Thyroid gland (tissue), 4 donors: Measurements from ENCODE around the gene WDR91.

Source experiments
- POLR2A ChIP-seq, 2 donors: fragments of 450-650 bp; IDR thresholded peaks; one replicate each; pipeline ENCODE4 v1.6.1; 2017; ENCODE audit warnings: antibody characterized with exemption in 2 of 2, mild to moderate bottlenecking in 2 of 2, moderate library complexity in 1 of 2
- TF ChIP-seq, protein P1 (sequence below), 6 experiments: fragments of 200-600 bp in 3 of 6; fragments of 450-650 bp in 3 of 6; sonication (generic) in 3 of 6; IDR thresholded peaks; one replicate each; pipeline ENCODE4 v1.5.1; 2016 to 2019; ENCODE audit warnings: antibody characterized with exemption in 6 of 6, mild to moderate bottlenecking in 2 of 6, inconsistent platforms in 1 of 6, moderate library complexity in 1 of 6

DNA sequence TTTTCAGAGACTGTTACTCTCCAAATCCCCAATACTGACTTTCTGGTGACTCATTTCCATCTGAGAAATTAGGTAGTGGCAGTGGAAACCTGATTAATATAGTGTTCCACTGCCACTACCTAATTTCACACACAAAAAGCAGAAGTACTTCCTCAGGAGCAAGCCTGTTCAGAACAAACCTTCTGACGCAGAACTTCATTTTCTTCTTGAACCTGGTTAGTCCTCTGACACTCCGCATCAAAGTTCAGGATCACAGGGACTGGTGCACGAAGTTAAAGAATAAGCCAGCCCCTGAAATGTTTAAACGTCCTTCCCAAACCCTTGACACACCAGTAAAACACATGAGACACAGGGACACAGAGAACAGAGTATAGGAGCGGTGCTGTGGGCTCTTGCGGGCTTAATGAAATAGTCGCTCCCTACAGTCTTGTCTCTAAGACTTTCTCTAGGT is 4.4 kb downstream of the WDR91 start:
- TF ChIP-seq, protein P1, sequence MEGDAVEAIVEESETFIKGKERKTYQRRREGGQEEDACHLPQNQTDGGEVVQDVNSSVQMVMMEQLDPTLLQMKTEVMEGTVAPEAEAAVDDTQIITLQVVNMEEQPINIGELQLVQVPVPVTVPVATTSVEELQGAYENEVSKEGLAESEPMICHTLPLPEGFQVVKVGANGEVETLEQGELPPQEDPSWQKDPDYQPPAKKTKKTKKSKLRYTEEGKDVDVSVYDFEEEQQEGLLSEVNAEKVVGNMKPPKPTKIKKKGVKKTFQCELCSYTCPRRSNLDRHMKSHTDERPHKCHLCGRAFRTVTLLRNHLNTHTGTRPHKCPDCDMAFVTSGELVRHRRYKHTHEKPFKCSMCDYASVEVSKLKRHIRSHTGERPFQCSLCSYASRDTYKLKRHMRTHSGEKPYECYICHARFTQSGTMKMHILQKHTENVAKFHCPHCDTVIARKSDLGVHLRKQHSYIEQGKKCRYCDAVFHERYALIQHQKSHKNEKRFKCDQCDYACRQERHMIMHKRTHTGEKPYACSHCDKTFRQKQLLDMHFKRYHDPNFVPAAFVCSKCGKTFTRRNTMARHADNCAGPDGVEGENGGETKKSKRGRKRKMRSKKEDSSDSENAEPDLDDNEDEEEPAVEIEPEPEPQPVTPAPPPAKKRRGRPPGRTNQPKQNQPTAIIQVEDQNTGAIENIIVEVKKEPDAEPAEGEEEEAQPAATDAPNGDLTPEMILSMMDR (IDR thresholded peaks at IDR 0.05), result no peak
- TF ChIP-seq POLR2A (IDR thresholded peaks at IDR 0.05), result no peak
